IgD-negative memory B cell (primary cell): Measurements from ENCODE around the gene WDFY3. TPM values are rescaled to one million over a fixed set of nuclear protein-coding genes. Genes with fewer than 3 reads are reported as not detected.

ENCODE experiments used
- H3K27ac Mint-ChIP-seq, 3 donors: one replicate each; pipeline ENCODE4 v1.8.0; 2020 to 2022; ENCODE audit warnings: mild to moderate bottlenecking in 3 of 3, mixed read lengths in 3 of 3, moderate library complexity in 1 of 3
- H3K27me3 Mint-ChIP-seq: one replicate; pipeline ENCODE4 v1.8.0; 2021; ENCODE audit warnings: mixed read lengths
- H3K36me3 Mint-ChIP-seq: one replicate; pipeline ENCODE4 v1.8.0; 2020; ENCODE audit warnings: mild to moderate bottlenecking, mixed read lengths
- H3K4me1 Mint-ChIP-seq, 3 donors: one replicate each; pipeline ENCODE4 v1.8.0; 2020 to 2022; ENCODE audit warnings: mixed read lengths in 3 of 3, mild to moderate bottlenecking in 1 of 3
- H3K4me3 Mint-ChIP-seq, 4 donors: one replicate each; pipeline ENCODE4 v1.8.0; 2020 to 2022; ENCODE audit warnings: mild to moderate bottlenecking in 4 of 4, mixed read lengths in 4 of 4, moderate library complexity in 3 of 4
- H3K9me3 Mint-ChIP-seq, 3 donors: one replicate each; pipeline ENCODE4 v1.8.0; 2020 to 2021; ENCODE audit warnings: mixed read lengths in 3 of 3, mild to moderate bottlenecking in 1 of 3
- polyA plus RNA-seq: library from polyadenylated mRNA; unstranded; fragments of 300-500 nt; fragmentation: Illumina TruSeq; gene quantifications from one replicate; pipeline ENCODE4 v1.2.3, GENCODE V29; 2021

The WDFY3 gene
- polyA plus RNA-seq, 1 donor from 2014 or later = not detected

GRCh38 chr4:84931274-84931673 is 35.2 kb downstream of the WDFY3 start:
- Mint-ChIP-seq H3K4me3 (no peak overlapping the region), H3K27me3 (no peaks in the 10 kb centered on the region), H3K4me1 (peaks cover 0 to 2% (median 1%) of the 10 kb centered on the region in 3 donors), H3K9me3 (peaks cover 0 to 1% (median 0%) of the 10 kb centered on the region in 3 donors), H3K27ac (no peak overlapping the region), H3K36me3 (peaks cover 4% of the 10 kb centered on the region)

GRCh38 chr4:84928089-84928488 is 38.4 kb downstream of the WDFY3 start:
- Mint-ChIP-seq H3K36me3 (peaks cover 3% of the 10 kb centered on the region), H3K9me3 (peaks cover 0 to 1% (median 0%) of the 10 kb centered on the region in 3 donors), H3K27ac (no peak overlapping the region), H3K4me1 (peaks cover 0 to 2% (median 1%) of the 10 kb centered on the region in 3 donors), H3K4me3 (no peak overlapping the region), H3K27me3 (peaks cover 1% of the 10 kb centered on the region)

- Mint-ChIP-seq H3K4me3 (no peak overlapping the region), H3K9me3 (peaks cover 0 to 1% (median 0%) of the 10 kb centered on the region in 3 donors), H3K4me1 (peaks cover 0 to under 1% (median under 1%) of the 10 kb centered on the region in 3 donors), H3K27me3 (peaks cover 1% of the 10 kb centered on the region), H3K27ac (no peak overlapping the region), H3K36me3 (peaks cover 3% of the 10 kb centered on the region)
These were observed 39.1 kb downstream of the WDFY3 start for GRCh38 chr4:84927428-84927827.

GRCh38 chr4:84925558-84925957 is 40.9 kb downstream of the WDFY3 start:
- H3K27me3 Mint-ChIP-seq = peaks cover 1% of the 10 kb centered on the region
- no peak overlapping the region for H3K4me3 Mint-ChIP-seq
- H3K4me1 Mint-ChIP-seq = no peaks in the 10 kb centered on the region
- H3K27ac Mint-ChIP-seq = no peak overlapping the region
- peaks cover 3% of the 10 kb centered on the region for H3K36me3 Mint-ChIP-seq
- peaks cover 0 to 1% (median 0%) of the 10 kb centered on the region in 3 donors for H3K9me3 Mint-ChIP-seq

- no peaks in the 10 kb centered on the region for H3K4me1 Mint-ChIP-seq
These were observed 42.1 kb downstream of the WDFY3 start for GRCh38 chr4:84924434-84924833.

GRCh38 chr4:84920617-84921016 is 45.9 kb downstream of the WDFY3 start:
- no peaks in the 10 kb centered on the region for H3K36me3 Mint-ChIP-seq
- H3K4me1 Mint-ChIP-seq = peaks cover 0 to 2% (median 0%) of the 10 kb centered on the region in 3 donors
- no peaks in the 10 kb centered on the region for H3K9me3 Mint-ChIP-seq
- peaks cover 3% of the 10 kb centered on the region for H3K27me3 Mint-ChIP-seq
- no peak overlapping the region for H3K27ac Mint-ChIP-seq
- H3K4me3 Mint-ChIP-seq = no peak overlapping the region

More at GRCh38 chr4:84924434-84924833, 42.1 kb downstream of the WDFY3 start:
- no peak overlapping the region for H3K27ac Mint-ChIP-seq
- peaks cover 0 to 1% (median 0%) of the 10 kb centered on the region in 3 donors for H3K9me3 Mint-ChIP-seq
- peaks cover 3% of the 10 kb centered on the region for H3K36me3 Mint-ChIP-seq
- H3K27me3 Mint-ChIP-seq = peaks cover 1% of the 10 kb centered on the region
- no peak overlapping the region for H3K4me3 Mint-ChIP-seq

- peaks cover 2% of the 10 kb centered on the region for H3K36me3 Mint-ChIP-seq
- no peak overlapping the region for H3K4me3 Mint-ChIP-seq
- no peak overlapping the region for H3K27ac Mint-ChIP-seq
These were observed 48.5 kb downstream of the WDFY3 start for GRCh38 chr4:84917869-84918600.

GRCh38 chr4:84917086-84917821 is 49.2 kb downstream of the WDFY3 start:
- peaks cover 0 to 2% (median 0%) of the 10 kb centered on the region in 3 donors for H3K4me1 Mint-ChIP-seq
- no peaks in the 10 kb centered on the region for H3K9me3 Mint-ChIP-seq
- peaks cover 2% of the 10 kb centered on the region for H3K36me3 Mint-ChIP-seq
- peaks cover 2% of the 10 kb centered on the region for H3K27me3 Mint-ChIP-seq
- H3K4me3 Mint-ChIP-seq = no peak overlapping the region
- H3K27ac Mint-ChIP-seq = no peak overlapping the region

More at GRCh38 chr4:84917869-84918600, 48.5 kb downstream of the WDFY3 start:
- Mint-ChIP-seq H3K27me3 (peaks cover 2% of the 10 kb centered on the region), H3K9me3 (no peaks in the 10 kb centered on the region), H3K4me1 (peaks cover 0 to 2% (median 0%) of the 10 kb centered on the region in 3 donors)

- Mint-ChIP-seq H3K9me3 (no peaks in the 10 kb centered on the region), H3K27ac (no peak overlapping the region), H3K4me3 (no peak overlapping the region), H3K4me1 (peaks cover 0 to 2% (median 0%) of the 10 kb centered on the region in 3 donors), H3K36me3 (peaks cover 2% of the 10 kb centered on the region), H3K27me3 (peaks cover 2% of the 10 kb centered on the region)
These were observed 50.3 kb downstream of the WDFY3 start for GRCh38 chr4:84916227-84916626.

- peaks cover 2% of the 10 kb centered on the region for H3K27me3 Mint-ChIP-seq
- H3K36me3 Mint-ChIP-seq = peaks cover 2% of the 10 kb centered on the region
- peaks cover 0 to 2% (median 0%) of the 10 kb centered on the region in 3 donors for H3K4me1 Mint-ChIP-seq
- H3K9me3 Mint-ChIP-seq = no peaks in the 10 kb centered on the region
- H3K27ac Mint-ChIP-seq = no peak overlapping the region
- H3K4me3 Mint-ChIP-seq = no peak overlapping the region
These were observed 51.1 kb downstream of the WDFY3 start for GRCh38 chr4:84915396-84915780.

GRCh38 chr4:84914686-84915395 is 51.6 kb downstream of the WDFY3 start:
- Mint-ChIP-seq H3K36me3 (peaks cover 2% of the 10 kb centered on the region), H3K4me1 (peaks cover 0 to 2% (median 0%) of the 10 kb centered on the region in 3 donors), H3K27ac (no peak overlapping the region)

GRCh38 chr4:84913176-84913575 is 53.3 kb downstream of the WDFY3 start:
- peaks cover 2% of the 10 kb centered on the region for H3K27me3 Mint-ChIP-seq
- no peak overlapping the region for H3K4me3 Mint-ChIP-seq
- no peaks in the 10 kb centered on the region for H3K9me3 Mint-ChIP-seq
- H3K27ac Mint-ChIP-seq = no peak overlapping the region
- peaks cover 2% of the 10 kb centered on the region for H3K36me3 Mint-ChIP-seq
- H3K4me1 Mint-ChIP-seq = peaks cover 0 to 2% (median 0%) of the 10 kb centered on the region in 3 donors

More at GRCh38 chr4:84914686-84915395, 51.6 kb downstream of the WDFY3 start:
- Mint-ChIP-seq H3K9me3 (no peaks in the 10 kb centered on the region), H3K27me3 (peaks cover 2% of the 10 kb centered on the region), H3K4me3 (no peak overlapping the region)

GRCh38 chr4:84912741-84913140 is 53.7 kb downstream of the WDFY3 start:
- Mint-ChIP-seq H3K4me1 (peaks cover 0 to 2% (median 0%) of the 10 kb centered on the region in 3 donors), H3K27ac (no peak overlapping the region), H3K9me3 (peaks cover 0 to under 1% (median 0%) of the 10 kb centered on the region in 3 donors), H3K36me3 (peaks cover 2% of the 10 kb centered on the region), H3K4me3 (no peak overlapping the region), H3K27me3 (peaks cover under 1% of the 10 kb centered on the region)

- no peak overlapping the region for H3K27ac Mint-ChIP-seq
- no peaks in the 10 kb centered on the region for H3K4me1 Mint-ChIP-seq
- peaks cover 5% of the 10 kb centered on the region for H3K27me3 Mint-ChIP-seq
- H3K36me3 Mint-ChIP-seq = peaks cover under 1% of the 10 kb centered on the region
- no peak overlapping the region for H3K4me3 Mint-ChIP-seq
- peaks cover 0 to 2% (median 0%) of the 10 kb centered on the region in 3 donors for H3K9me3 Mint-ChIP-seq
These were observed 57.6 kb downstream of the WDFY3 start for GRCh38 chr4:84908876-84909275.

GRCh38 chr4:84907145-84907544 is 59.3 kb downstream of the WDFY3 start:
- H3K27me3 Mint-ChIP-seq = peaks cover 5% of the 10 kb centered on the region
- H3K4me1 Mint-ChIP-seq = no peaks in the 10 kb centered on the region
- H3K36me3 Mint-ChIP-seq = no peaks in the 10 kb centered on the region
- H3K9me3 Mint-ChIP-seq = peaks cover 0 to 2% (median 0%) of the 10 kb centered on the region in 3 donors
- H3K4me3 Mint-ChIP-seq = no peak overlapping the region
- H3K27ac Mint-ChIP-seq = no peak overlapping the region
